SK-N-SH treated with all-trans-retinoic acid at 6 μM for 48 hours (cell line): ENCODE measurements around the gene SLC13A1.

Source experiments
- ATAC-seq: fragments of 200-7000 bp; cut with Tn5 transposase; 3 replicates; pipeline ENCODE4 v1.9.1; 2020; ENCODE audit warnings: mild to moderate bottlenecking, moderate library complexity
- ARNTL ChIP-seq: fragments of 450-650 bp; formaldehyde crosslinking; IDR thresholded peaks from 2 replicates; pipeline ENCODE4 v1.5.0; 2020; ENCODE audit warnings: low read depth, mild to moderate bottlenecking, moderate library complexity, borderline replicate concordance
- BACH2 ChIP-seq: fragments of 250-450 bp; sonication (Bioruptor Pico); IDR thresholded peaks from 2 replicates; pipeline ENCODE4 v1.9.0; 2021; ENCODE audit warnings: mild to moderate bottlenecking, borderline replicate concordance
- CREB5 ChIP-seq: fragments of 250-450 bp; sonication (Bioruptor Pico); IDR thresholded peaks from 2 replicates; pipeline ENCODE4 v1.5.1; 2020; ENCODE audit warnings: low read depth, mild to moderate bottlenecking, moderate library complexity
- CSDC2 ChIP-seq: fragments of 250-450 bp; sonication (Bioruptor Pico); IDR thresholded peaks from 2 replicates; pipeline ENCODE4 v1.5.0; 2020; ENCODE audit warnings: mild to moderate bottlenecking, moderate library complexity
- CSRNP3 ChIP-seq: fragments of 250-450 bp; sonication (Bioruptor Pico); IDR thresholded peaks from 2 replicates; pipeline ENCODE4 v1.5.1; 2021; ENCODE audit warnings: mild to moderate bottlenecking, moderate library complexity
- ESRRG ChIP-seq: fragments of 250-450 bp; sonication (Bioruptor Pico); IDR thresholded peaks from 2 replicates; pipeline ENCODE4 v1.6.1; 2021; ENCODE audit warnings: mild to moderate bottlenecking
- GLIS3 ChIP-seq: fragments of 250-450 bp; sonication (Bioruptor Pico); IDR thresholded peaks from 2 replicates; pipeline ENCODE4 v1.5.0; 2020; ENCODE audit warnings: mild to moderate bottlenecking, moderate library complexity
- ISL1 ChIP-seq: fragments of 250-450 bp; sonication (Bioruptor Pico); IDR thresholded peaks from 2 replicates; pipeline ENCODE4 v2.1.2; 2022; ENCODE audit warnings: mild to moderate bottlenecking, moderate library complexity
- PATZ1 ChIP-seq: fragments of 250-450 bp; sonication (Bioruptor Pico); IDR thresholded peaks from 2 replicates; pipeline ENCODE4 v1.8.0; 2020; ENCODE audit warnings: mild to moderate bottlenecking, moderate library complexity, borderline replicate concordance
- POU6F1 ChIP-seq: fragments of 250-450 bp; sonication (Bioruptor Pico); IDR thresholded peaks from 2 replicates; pipeline ENCODE4 v1.8.0; 2021; ENCODE audit warnings: low read depth, mild to moderate bottlenecking, moderate library complexity, borderline replicate concordance
- PPARA ChIP-seq: fragments of 250-450 bp; sonication (Bioruptor Pico); IDR thresholded peaks from 2 replicates; pipeline ENCODE4 v1.5.0; 2020; ENCODE audit warnings: mild to moderate bottlenecking, borderline replicate concordance
- RARB ChIP-seq: fragments of 250-450 bp; sonication (Bioruptor Pico); IDR thresholded peaks from 2 replicates; pipeline ENCODE4 v1.8.0; 2021; ENCODE audit warnings: mild to moderate bottlenecking, moderate library complexity
- SNAI2 ChIP-seq: fragments of 250-450 bp; sonication (Bioruptor Pico); IDR thresholded peaks from 2 replicates; pipeline ENCODE4 v1.5.0; 2020; ENCODE audit warnings: mild to moderate bottlenecking, moderate library complexity
- TCF4 ChIP-seq: fragments of 250-450 bp; sonication (Bioruptor Pico); IDR thresholded peaks from 2 replicates; pipeline ENCODE4 v1.8.0; 2021; ENCODE audit warnings: mild to moderate bottlenecking, moderate library complexity, borderline replicate concordance
- TOX ChIP-seq: fragments of 250-450 bp; sonication (Bioruptor Pico); IDR thresholded peaks from 2 replicates; pipeline ENCODE4 v1.8.0; 2021; ENCODE audit warnings: mild to moderate bottlenecking, moderate library complexity, borderline replicate concordance
- ZC3H10 ChIP-seq: fragments of 250-450 bp; sonication (Bioruptor Pico); IDR thresholded peaks from 2 replicates; pipeline ENCODE4 v1.5.1; 2021; ENCODE audit warnings: mild to moderate bottlenecking, moderate library complexity
- ZFP3 ChIP-seq: fragments of 250-450 bp; sonication (Bioruptor Pico); IDR thresholded peaks from 2 replicates; pipeline ENCODE4 v1.5.0; 2020; ENCODE audit warnings: mild to moderate bottlenecking, moderate library complexity
- ZFP30 ChIP-seq: fragments of 450-650 bp; formaldehyde crosslinking; IDR thresholded peaks from 2 replicates; pipeline ENCODE4 v1.5.0; 2022; ENCODE audit warnings: mild to moderate bottlenecking, moderate library complexity
- ZNF565 ChIP-seq: fragments of 450-650 bp; formaldehyde crosslinking; conservative IDR thresholded peaks from 2 replicates; pipeline ENCODE4 v1.5.0; 2020; ENCODE audit warnings: low read depth, mild to moderate bottlenecking, moderate library complexity
- ZNF70 ChIP-seq: fragments of 450-650 bp; formaldehyde crosslinking; IDR thresholded peaks from 2 replicates; pipeline ENCODE4 v1.5.0; 2020; ENCODE audit warnings: mild to moderate bottlenecking, moderate library complexity
- ZNF8 ChIP-seq: fragments of 450-650 bp; formaldehyde crosslinking; IDR thresholded peaks from 2 replicates; pipeline ENCODE4 v1.5.0; 2020; ENCODE audit warnings: mild to moderate bottlenecking, moderate library complexity

SLC13A1 gene

GRCh38 chr7:123135960-123136359, 63.8 kb downstream of the SLC13A1 start (continued):
- TF ChIP-seq ARNTL: no peak
- TF ChIP-seq GLIS3 (CRISPR knock-in tag): no peak
- TF ChIP-seq ESRRG: no peak
- TF ChIP-seq CSDC2 (CRISPR knock-in tag): no peak

GRCh38 chr7:123133924-123134323, 65.8 kb downstream of the SLC13A1 start:
- no peak for ATAC-seq
- TF ChIP-seq SNAI2 (CRISPR knock-in tag) (no peak), TCF4 (CRISPR knock-in tag) (no peak), CSRNP3 (no peak), BACH2 (CRISPR knock-in tag) (no peak)

GRCh38 chr7:123131961-123132360, 67.8 kb downstream of the SLC13A1 start:
- ATAC-seq: no peak
- TF ChIP-seq POU6F1 (CRISPR knock-in tag) (no peak), RARB (CRISPR knock-in tag) (no peak), CREB5 (CRISPR knock-in tag) (no peak), PPARA (CRISPR knock-in tag) (no peak), TOX (CRISPR knock-in tag) (no peak), ZNF565 (CRISPR knock-in tag) (no peak), ZNF70 (CRISPR knock-in tag) (no peak), ZFP30 (CRISPR knock-in tag) (no peak), CSRNP3 (no peak), ZC3H10 (CRISPR knock-in tag) (no peak), ZNF8 (CRISPR knock-in tag) (no peak), PATZ1 (CRISPR knock-in tag) (no peak), ISL1 (CRISPR knock-in tag) (no peak), ESRRG (no peak), ARNTL (no peak)

GRCh38 chr7:123131556-123131955, 68.2 kb downstream of the SLC13A1 start:
- ATAC-seq: no peak

More at GRCh38 chr7:123131556-123131955, 68.2 kb downstream of the SLC13A1 start:
- TF ChIP-seq BACH2 (CRISPR knock-in tag) (no peak), SNAI2 (CRISPR knock-in tag) (no peak), ZNF8 (CRISPR knock-in tag) (no peak), CSRNP3 (no peak), POU6F1 (CRISPR knock-in tag) (no peak), ZFP3 (CRISPR knock-in tag) (no peak)
